K562 (cell line): Measurements from ENCODE around the gene ARNT2.

Experiments used
- CEBPZ ChIP-seq: fragments of 150-350 bp; IDR thresholded peaks from 2 replicates; pipeline ENCODE4 v1.6.1; 2014; ENCODE audit warnings: low read depth, mild to moderate bottlenecking, low read length, borderline replicate concordance
- KLF13 ChIP-seq: fragments of 450-650 bp; IDR thresholded peaks from 2 replicates; pipeline ENCODE4 v1.6.1; 2016; ENCODE audit warnings: missing genetic modification characterization, low read depth, mild to moderate bottlenecking, missing compliant biosample characterization, moderate library complexity, borderline replicate concordance
- MBD2 ChIP-seq: sonication (generic); IDR thresholded peaks from 2 replicates; pipeline ENCODE4 v1.6.1; 2016; ENCODE audit warnings: low read depth, borderline replicate concordance
- NFATC3 ChIP-seq: fragments of 450-650 bp; IDR thresholded peaks from 2 replicates; pipeline ENCODE4 v1.6.1; 2017; ENCODE audit warnings: mild to moderate bottlenecking
- POLR2A ChIP-seq: fragments of 450-650 bp; conservative IDR thresholded peaks from 2 replicates; pipeline ENCODE4 v1.6.1; 2016
- TAF15 ChIP-seq: fragments of 200-400 bp; formaldehyde crosslinking; IDR thresholded peaks from 2 replicates; pipeline ENCODE4 v1.6.1; 2017; ENCODE audit warnings: mild to moderate bottlenecking, low read depth, low read length, moderate library complexity
- TEAD1 ChIP-seq, 2 experiments: fragments of 450-650 bp in 1 of 2; sonication (generic) in 1 of 2; formaldehyde crosslinking; IDR thresholded peaks; 2 replicates each; pipeline versions ENCODE4 v1.4.0 to v1.8.0; 2020 to 2022; ENCODE audit warnings: mild to moderate bottlenecking in 2 of 2, missing genetic modification reagents in 1 of 2
- ZNF324 ChIP-seq: fragments of 250-450 bp; sonication (Bioruptor Pico); IDR thresholded peaks from 2 replicates; pipeline ENCODE4 v1.4.0; 2020; ENCODE audit warnings: mild to moderate bottlenecking
- ZZZ3 ChIP-seq: fragments of 450-650 bp; IDR thresholded peaks from 2 replicates; pipeline ENCODE4 v1.6.1; 2016; ENCODE audit warnings: antibody characterized with exemption, mild to moderate bottlenecking, moderate library complexity

- TF ChIP-seq POLR2A = no peak
- TF ChIP-seq ZZZ3 = no peak
- TF ChIP-seq KLF13 = no peak
- no peak for TF ChIP-seq CEBPZ
- no peak for TF ChIP-seq TEAD1 (CRISPR knock-in tag; IDR thresholded peaks at IDR 0.05)
- TF ChIP-seq MBD2 = no peak
- TF ChIP-seq ZNF324 (CRISPR knock-in tag) = no peak
- no peak for TF ChIP-seq NFATC3
- no peak for TF ChIP-seq TAF15
Measured at GRCh38 chr15:80384432-80384831, 19.8 kb upstream of the ARNT2 start.
